Upper lobe of left lung (tissue), 4 donors: ENCODE measurements around the gene MCTP2.

Source experiments
- EP300 ChIP-seq, 4 donors: sonication (generic); formaldehyde crosslinking; IDR thresholded peaks; one replicate each; pipeline ENCODE4 v1.5.1; 2017; ENCODE audit warnings: antibody characterized with exemption in 4 of 4, control low read depth in 2 of 4
- POLR2AphosphoS5 ChIP-seq, 2 donors: sonication (generic); formaldehyde crosslinking; IDR thresholded peaks; one replicate each; pipeline ENCODE4 v1.5.1; 2017; ENCODE audit warnings: antibody characterized with exemption in 2 of 2
- TF ChIP-seq, protein P1 (sequence below), 6 experiments: fragments of 450-650 bp in 4 of 6; fragments of 200-600 bp in 2 of 6; sonication (generic) in 2 of 6; IDR thresholded peaks; one replicate each; pipeline ENCODE4 v1.5.1; 2016 to 2019; ENCODE audit warnings: antibody characterized with exemption in 6 of 6

DNA sequence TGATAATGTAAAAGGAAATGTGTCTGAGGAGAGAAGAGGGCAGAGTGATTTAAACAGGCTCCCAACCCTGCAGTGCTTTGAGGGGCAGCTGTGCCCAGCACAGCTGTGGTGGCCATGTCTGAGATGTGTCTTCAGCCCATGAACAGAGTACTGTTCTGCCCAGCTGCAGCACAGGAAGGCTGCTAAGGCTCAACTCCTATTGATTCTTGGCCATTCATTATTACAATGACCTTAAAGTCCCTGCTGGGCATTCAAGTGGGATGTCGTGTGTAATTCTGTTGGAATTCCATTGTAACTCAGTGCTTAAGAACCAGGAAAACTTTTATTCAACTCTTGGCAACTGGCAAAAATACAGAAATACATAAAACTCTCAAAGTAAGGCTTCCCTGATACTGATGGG lies 229.3 kb downstream of the MCTP2 start:
- no peak for TF ChIP-seq POLR2AphosphoS5 (IDR thresholded peaks at IDR 0.05)
- no peak for TF ChIP-seq EP300 (IDR thresholded peaks at IDR 0.05)
- TF ChIP-seq, protein P1, sequence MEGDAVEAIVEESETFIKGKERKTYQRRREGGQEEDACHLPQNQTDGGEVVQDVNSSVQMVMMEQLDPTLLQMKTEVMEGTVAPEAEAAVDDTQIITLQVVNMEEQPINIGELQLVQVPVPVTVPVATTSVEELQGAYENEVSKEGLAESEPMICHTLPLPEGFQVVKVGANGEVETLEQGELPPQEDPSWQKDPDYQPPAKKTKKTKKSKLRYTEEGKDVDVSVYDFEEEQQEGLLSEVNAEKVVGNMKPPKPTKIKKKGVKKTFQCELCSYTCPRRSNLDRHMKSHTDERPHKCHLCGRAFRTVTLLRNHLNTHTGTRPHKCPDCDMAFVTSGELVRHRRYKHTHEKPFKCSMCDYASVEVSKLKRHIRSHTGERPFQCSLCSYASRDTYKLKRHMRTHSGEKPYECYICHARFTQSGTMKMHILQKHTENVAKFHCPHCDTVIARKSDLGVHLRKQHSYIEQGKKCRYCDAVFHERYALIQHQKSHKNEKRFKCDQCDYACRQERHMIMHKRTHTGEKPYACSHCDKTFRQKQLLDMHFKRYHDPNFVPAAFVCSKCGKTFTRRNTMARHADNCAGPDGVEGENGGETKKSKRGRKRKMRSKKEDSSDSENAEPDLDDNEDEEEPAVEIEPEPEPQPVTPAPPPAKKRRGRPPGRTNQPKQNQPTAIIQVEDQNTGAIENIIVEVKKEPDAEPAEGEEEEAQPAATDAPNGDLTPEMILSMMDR (IDR thresholded peaks at IDR 0.05) = no peak
